Measurements from ENCODE around the gene KIRREL1.

KIRREL1 gene

GRCh38 chr1:157975228-157975950 is 18.1 kb upstream of the KIRREL1 start:
- no peak for DNase-seq

DNA sequence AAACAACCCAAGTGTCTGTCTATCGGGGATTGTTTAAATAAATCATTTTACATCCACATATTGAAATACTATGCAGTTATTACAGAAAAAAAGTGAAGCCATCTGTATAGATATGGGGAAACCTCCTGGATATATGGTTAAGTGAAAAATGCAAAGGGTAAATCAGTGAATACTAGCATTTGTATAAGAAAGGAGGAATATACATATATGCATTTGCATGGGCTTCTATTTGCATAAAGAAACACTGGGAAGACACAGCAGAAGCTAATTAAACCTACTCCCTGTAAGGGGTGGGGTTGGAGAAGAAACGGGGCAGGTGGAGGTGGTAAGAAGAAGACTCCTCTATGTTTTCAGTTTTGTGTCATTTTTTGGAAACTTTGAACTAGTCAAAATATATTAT is 16.6 kb upstream of the KIRREL1 start:
- DNase-seq: no peak

GRCh38 chr1:157978586-157979403 is 14.7 kb upstream of the KIRREL1 start:
- no peak for DNase-seq

DNA sequence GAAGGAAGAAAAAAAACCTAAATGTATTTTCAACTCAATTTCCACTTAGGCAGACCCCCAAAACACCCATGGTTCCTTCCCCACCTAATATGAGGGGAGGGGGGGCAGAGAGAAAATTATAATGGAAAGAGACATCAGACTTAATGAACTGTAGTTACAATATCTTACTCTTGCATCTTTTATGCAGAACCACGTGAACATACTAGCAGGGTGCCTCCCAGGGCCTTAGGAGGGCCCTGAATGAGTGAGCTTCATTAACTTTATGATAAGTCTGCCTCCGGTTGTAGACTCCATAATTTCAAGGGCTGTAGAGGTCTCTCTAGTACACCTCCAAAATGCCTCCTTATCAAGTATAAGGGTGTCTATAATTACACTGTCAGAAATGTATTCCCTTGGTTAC is 11.3 kb upstream of the KIRREL1 start:
- no peak for DNase-seq

GRCh38 chr1:157983787-157984186 is 9.7 kb upstream of the KIRREL1 start:
- DNase-seq: no peak

GRCh38 chr1:157984469-157984868 is 9.0 kb upstream of the KIRREL1 start:
- no peak for DNase-seq

- DNase-seq: no peak
These were observed 8.0 kb upstream of the KIRREL1 start for GRCh38 chr1:157985473-157985872.

DNA sequence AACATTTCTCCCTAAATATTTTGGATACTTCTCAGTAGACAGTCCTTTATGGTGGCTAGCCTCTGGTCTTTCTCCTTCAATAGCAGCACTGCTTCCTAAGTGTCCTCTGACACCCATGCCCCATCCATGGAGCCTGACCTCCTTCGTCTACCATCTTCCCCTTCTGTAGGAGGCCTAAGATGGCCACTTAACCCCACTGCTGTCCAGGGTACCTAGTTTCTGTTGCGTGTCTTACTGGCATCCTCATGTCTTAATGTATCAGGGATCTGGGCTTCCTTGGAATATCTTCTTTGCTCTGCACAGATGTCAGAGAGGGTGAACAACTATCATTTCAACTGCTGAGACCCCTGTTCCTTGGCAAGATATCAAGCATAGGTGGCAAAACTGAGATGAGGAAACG is 5.4 kb upstream of the KIRREL1 start:
- DNase-seq: no peak

GRCh38 chr1:157992031-157992832 is 1.2 kb upstream of the KIRREL1 start:
- peak; percentile 18 to 26 for DNase-seq

DNA sequence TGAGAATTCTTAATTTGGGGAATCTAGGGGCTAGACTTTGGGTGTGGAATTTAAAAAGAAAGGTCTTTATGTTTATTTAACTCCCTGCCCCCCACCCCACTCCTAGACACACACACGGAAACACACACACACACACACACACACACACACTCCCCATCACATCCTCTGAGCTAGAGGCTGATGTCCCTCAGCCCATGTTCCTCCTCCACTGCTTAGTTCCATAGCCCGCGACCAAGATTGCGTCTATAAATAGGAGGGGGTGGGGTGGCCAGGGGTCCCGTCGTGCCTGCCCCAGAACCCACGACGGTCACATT is 655 bp upstream of the KIRREL1 start:
- no peak for DNase-seq

DNA sequence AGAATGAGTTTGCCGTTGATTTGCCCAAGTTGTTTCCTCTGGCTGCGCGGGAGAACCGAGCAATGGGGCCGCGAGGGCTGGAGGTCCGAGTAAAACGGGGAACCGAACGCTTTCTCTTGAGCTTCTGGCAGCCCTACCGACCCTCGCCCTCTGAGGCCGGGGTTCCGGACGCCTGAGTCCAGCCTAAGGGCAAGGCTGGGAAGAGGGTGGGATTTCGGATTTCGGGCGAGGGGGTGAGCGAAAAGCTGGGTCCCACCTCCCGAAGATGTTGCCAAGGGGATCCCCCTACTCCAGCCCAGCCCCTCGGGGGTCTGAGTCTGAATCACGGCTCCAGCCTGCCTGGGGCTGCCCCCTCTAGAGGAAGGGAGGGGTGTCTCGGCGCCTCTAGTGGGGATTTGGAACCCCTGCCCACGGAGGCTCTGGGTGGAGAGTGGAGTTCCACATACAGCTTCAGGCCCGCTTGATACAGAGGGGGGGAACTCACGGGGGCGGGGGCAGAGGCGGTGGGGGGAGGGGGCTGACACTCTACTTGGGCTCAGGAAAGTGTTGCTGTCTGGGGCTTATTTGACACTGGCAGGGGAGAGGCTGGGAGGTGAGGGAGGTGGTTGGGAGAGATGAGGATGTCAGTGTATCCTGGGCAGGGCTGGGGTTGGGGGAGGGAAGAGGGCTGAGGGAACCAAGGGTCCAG is 617 bp downstream of the KIRREL1 start:
- no peak for DNase-seq

DNA sequence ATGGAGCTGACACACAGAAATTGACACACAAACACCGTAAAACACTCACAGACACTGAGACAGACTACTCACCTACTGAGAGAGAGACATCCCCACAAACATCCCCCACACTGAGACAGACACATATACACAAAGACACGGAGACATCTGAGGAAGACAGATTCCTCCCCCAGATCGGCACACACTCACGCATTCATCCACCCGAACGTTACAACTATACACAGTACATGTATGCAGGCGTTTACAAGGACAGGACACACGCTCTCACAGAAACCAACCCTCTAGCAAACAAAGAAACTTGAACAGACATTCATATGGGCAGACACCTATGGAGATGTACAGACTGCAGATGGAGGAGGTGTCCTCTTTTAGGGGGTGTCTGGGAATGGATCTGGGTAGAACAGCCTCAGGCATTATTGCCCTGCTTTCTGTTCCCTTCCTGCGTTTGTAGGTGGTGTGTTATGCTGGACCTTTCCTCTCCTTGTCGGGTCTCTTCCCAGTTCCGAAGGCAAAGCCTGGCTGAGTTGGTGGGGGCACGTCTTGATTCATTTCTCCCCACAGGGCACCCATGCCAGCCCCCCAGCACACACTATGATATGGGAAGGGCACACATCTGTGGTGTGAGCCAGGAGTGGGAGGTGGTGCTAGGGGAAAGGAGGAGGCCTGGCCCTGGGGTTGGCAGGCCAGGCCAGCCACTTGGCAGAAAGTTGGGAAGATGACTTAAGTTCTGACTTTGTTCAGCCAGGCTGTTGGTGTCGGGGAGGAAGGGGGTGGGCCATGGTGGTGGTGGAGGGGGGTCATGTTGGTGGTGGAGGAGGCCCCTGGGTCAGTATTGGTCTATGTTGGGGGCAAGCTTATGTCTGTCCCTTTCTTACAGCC is 1.5 kb downstream of the KIRREL1 start:
- DNase-seq: no peak

DNA sequence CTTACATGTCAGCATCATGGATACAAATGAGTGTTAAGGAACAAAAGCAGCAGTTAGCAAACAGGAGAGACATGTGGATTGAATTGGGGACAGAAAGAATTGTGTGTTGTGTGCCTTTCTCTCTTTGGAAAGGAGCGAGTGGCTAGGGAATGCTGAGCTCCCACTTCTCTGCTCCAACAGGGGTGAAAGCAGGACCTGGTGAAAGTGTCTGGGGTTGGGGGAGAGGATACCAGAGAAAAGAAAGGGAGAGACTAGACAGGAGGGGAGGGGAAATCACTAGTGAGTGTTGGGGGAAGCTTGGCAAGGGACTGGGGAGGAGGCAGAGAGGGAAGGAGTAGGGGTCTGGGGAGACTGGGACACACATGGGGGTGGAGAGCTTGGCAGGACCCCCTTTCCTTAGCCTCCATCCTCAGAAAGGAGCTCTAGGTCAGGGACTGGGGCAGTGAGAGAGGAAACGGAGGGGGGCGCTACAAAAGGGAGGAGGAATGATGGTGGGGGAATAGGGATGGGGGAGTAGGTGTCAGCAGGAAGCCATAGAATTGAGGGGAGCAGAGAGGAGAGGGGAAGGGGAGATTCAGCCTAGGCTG is 2.2 kb downstream of the KIRREL1 start:
- DNase-seq: no peak

GRCh38 chr1:157996433-157996832 is 3.0 kb downstream of the KIRREL1 start:
- DNase-seq: no peak

GRCh38 chr1:158000507-158000906 is 7.1 kb downstream of the KIRREL1 start:
- no peak for DNase-seq

- DNase-seq: no peak
These were observed 8.7 kb downstream of the KIRREL1 start for GRCh38 chr1:158002022-158002630.

DNA sequence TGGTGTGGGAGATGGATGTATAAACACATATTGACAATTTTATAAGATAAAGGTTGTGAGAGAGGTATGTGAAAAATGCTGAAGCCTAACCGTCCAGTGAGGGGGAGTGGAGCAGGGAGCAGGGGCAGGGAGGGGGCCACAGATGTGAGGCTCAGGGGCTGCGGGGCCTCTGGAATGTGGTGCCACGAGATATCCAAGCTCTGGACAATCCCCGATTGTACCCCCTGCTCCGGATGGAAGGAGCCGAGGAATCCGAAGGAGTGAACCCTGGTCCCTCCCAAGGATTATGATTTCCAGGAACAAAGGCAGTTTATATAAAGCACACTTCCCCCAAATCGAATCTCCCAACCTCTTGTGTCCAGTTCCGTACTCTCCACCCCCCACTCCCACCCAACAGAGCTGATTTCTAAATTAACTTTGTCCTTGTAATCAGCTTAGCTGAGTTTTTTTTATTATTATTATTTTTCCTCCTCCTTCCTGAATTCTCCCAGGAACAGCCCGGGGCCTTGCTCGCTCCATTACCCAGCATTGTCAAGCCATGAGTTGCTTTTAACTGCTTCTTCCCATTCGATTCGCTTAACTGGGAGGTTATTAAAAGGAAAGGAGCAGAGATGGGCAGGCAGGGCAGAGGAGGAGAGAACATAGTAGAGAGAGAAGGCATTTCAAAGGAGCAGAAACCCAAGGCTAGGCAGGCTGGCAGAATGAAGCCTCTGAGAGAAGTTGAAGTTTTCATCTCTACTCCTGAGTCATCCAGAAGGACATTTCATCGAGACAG is 9.4 kb downstream of the KIRREL1 start:
- DNase-seq: no peak

GRCh38 chr1:158003406-158003800 is 10.0 kb downstream of the KIRREL1 start:
- no peak for DNase-seq

DNA sequence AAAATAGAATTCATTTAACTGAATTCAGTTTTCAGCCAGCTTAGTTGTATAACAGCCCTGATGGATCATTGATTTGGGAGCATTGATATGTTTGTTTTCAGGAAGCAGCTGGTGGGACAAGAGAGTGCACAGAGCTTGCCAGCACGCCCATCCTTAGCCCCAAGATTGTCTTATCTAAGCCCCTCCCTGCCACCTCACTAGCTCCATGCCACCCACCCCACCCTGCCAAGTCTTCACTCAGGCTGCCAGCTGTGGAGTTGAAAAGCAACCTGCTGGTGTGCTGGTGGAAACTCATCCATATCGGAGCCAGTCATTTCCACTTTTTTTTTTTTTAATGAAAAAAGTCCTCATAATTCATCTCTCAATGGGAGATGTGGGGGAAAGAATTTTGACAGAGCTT is 11.8 kb downstream of the KIRREL1 start:
- DNase-seq: no peak

DNA sequence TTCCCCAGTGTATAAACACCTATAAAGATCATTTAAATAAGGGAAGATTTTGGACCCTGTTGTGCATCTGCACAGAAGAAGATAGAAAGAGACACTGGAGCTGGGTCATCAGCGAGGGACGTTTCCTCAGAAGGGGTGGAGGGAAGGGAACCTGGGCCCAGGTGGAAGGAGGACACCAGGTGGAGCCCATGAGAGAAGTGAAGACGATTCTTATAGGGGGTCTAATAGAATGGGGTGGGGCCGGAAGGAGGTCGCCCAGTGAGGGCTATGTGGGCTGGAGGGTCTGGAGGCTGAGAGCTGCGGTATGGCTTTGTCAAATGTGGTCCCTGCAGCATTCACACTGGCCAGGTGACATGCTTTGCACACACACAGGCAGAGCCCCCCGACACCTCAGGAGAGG is 13.7 kb downstream of the KIRREL1 start:
- no peak for DNase-seq
